Hepatocyte (in vitro differentiated cells): ENCODE results near the gene LTN1. TPM values are rescaled to one million over a fixed set of nuclear protein-coding genes. Genes with fewer than 3 reads are reported as not detected.

Experiments
- DNase-seq: peaks from one replicate; pipeline ENCODE4 v3.0.0-alpha.2; 2016; ENCODE audit warnings: low spot score
- H2AFZ ChIP-seq: fragments of 200-600 bp; sonication (generic); 2 replicates; pipeline ENCODE4 v1.6.0; 2016; ENCODE audit warnings: antibody characterized with exemption, mild to moderate bottlenecking
- H3K27ac ChIP-seq: fragments of 200-600 bp; sonication (generic); 2 replicates; pipeline ENCODE4 v1.5.1; 2016; ENCODE audit warnings: mild to moderate bottlenecking
- H3K27me3 ChIP-seq: fragments of 200-600 bp; sonication (generic); 2 replicates; pipeline ENCODE4 v1.6.1; 2016
- H3K36me3 ChIP-seq: fragments of 200-600 bp; sonication (generic); replicated peaks from 2 replicates; pipeline ENCODE4 v1.5.1; 2016; ENCODE audit warnings: low read depth; ENCODE audit not compliant: insufficient read depth
- H3K4me1 ChIP-seq: fragments of 200-600 bp; sonication (generic); 2 replicates; pipeline ENCODE4 v1.5.1; 2016; ENCODE audit warnings: mild to moderate bottlenecking, moderate library complexity; ENCODE audit not compliant: insufficient read depth
- H3K4me2 ChIP-seq: fragments of 200-600 bp; sonication (generic); 2 replicates; pipeline ENCODE4 v1.6.0; 2016
- H3K4me3 ChIP-seq: fragments of 200-600 bp; sonication (generic); 2 replicates; pipeline ENCODE4 v1.5.1; 2016; ENCODE audit warnings: mild to moderate bottlenecking
- H3K79me2 ChIP-seq: fragments of 200-600 bp; sonication (generic); 2 replicates; pipeline ENCODE4 v1.6.0; 2017; ENCODE audit warnings: mild to moderate bottlenecking
- H3K9me2 ChIP-seq: fragments of 200-600 bp; sonication (generic); replicated peaks from 2 replicates; pipeline ENCODE4 v1.6.0; 2017; ENCODE audit warnings: mild to moderate bottlenecking; ENCODE audit not compliant: insufficient read depth
- H3K9me3 ChIP-seq: fragments of 200-600 bp; sonication (generic); 2 replicates; pipeline ENCODE4 v1.5.1; 2016; ENCODE audit warnings: low read depth, mild to moderate bottlenecking
- H4K20me1 ChIP-seq: fragments of 200-600 bp; sonication (generic); 2 replicates; pipeline ENCODE4 v1.6.0; 2016; ENCODE audit warnings: mild to moderate bottlenecking; ENCODE audit not compliant: insufficient read depth, poor library complexity, severe bottlenecking
- CTCF ChIP-seq: fragments of 200-600 bp; sonication (generic); IDR thresholded peaks from 2 replicates; pipeline ENCODE4 v1.5.1; 2016; ENCODE audit warnings: antibody characterized with exemption, mild to moderate bottlenecking; ENCODE audit not compliant: poor library complexity
- EZH2 ChIP-seq: fragments of 200-600 bp; sonication (generic); IDR thresholded peaks from 2 replicates; pipeline ENCODE4 v1.6.1; 2016; ENCODE audit warnings: antibody characterized with exemption, mild to moderate bottlenecking, borderline replicate concordance
- EZH2phosphoT487 ChIP-seq: fragments of 200-600 bp; sonication (generic); IDR thresholded peaks from one replicate; pipeline ENCODE4 v1.6.1; 2018; ENCODE audit warnings: antibody characterized with exemption, mild to moderate bottlenecking, low read depth, moderate library complexity; ENCODE audit not compliant: unreplicated experiment, severe bottlenecking
- WGBS: methylation state at CpG from one replicate; pipeline ENCODE4 v1.1.6; 2016; ENCODE audit warnings: low lambda C conversion rate; ENCODE audit errors: missing lambda C conversion rate; 5-methylcytosine and 5-hydroxymethylcytosine counted together
- polyA plus RNA-seq: library from polyadenylated mRNA; unstranded; fragments of >200 nt; fragmentation: Nextera tagmentation; extraction: Ambion mirVana; gene quantifications from 2 replicates; pipeline ENCODE4 v1.2.1, GENCODE V29; 2016
- total RNA-seq: library from RNA; depleted of rRNA; stranded (reverse); fragments of >200 nt; gene quantifications from 2 replicates; pipeline ENCODE4 v1.2.3, GENCODE V29; 2014

Gene LTN1
- total and polyA plus RNA-seq, 2 experiments from 2014 or later, result 9.7 to 35.8 TPM

- TF ChIP-seq EZH2 (no peak), CTCF (no peak), EZH2phosphoT487 (no peak)
- Histone ChIP-seq H3K36me3 (no peaks in the 10 kb centered on the region), H2AFZ (no peak overlapping the region), H3K27me3 (no peaks in the 10 kb centered on the region), H3K27ac (no peak overlapping the region), H4K20me1 (no peaks in the 10 kb centered on the region), H3K4me3 (no peak overlapping the region), H3K9me3 (no peaks in the 10 kb centered on the region), H3K4me1 (no peaks in the 10 kb centered on the region), H3K4me2 (no peak overlapping the region), H3K9me2 (no peaks in the 10 kb centered on the region), H3K79me2 (peaks cover 8% of the 10 kb centered on the region)
- 93% methylated on average over 1 of the region's 1 CpG for WGBS
- no peak for DNase-seq
Measured at GRCh38 chr21:28982637-28983036, 10.0 kb downstream of the LTN1 start.

- Histone ChIP-seq H3K9me3 (no peaks in the 10 kb centered on the region), H4K20me1 (no peaks in the 10 kb centered on the region), H2AFZ (no peak overlapping the region), H3K4me3 (no peak overlapping the region), H3K27me3 (no peaks in the 10 kb centered on the region), H3K27ac (no peak overlapping the region), H3K79me2 (no peaks in the 10 kb centered on the region), H3K9me2 (no peaks in the 10 kb centered on the region), H3K36me3 (no peaks in the 10 kb centered on the region), H3K4me2 (no peak overlapping the region), H3K4me1 (no peaks in the 10 kb centered on the region)
- 86% methylated on average over 1 of the region's 1 CpG for WGBS
- TF ChIP-seq EZH2, result no peak
- no peak for TF ChIP-seq CTCF
- no peak for TF ChIP-seq EZH2phosphoT487
- no peak for DNase-seq
Measured at GRCh38 chr21:28979092-28979491, 13.6 kb downstream of the LTN1 start.

GRCh38 chr21:28975397-28975796 lies 17.3 kb downstream of the LTN1 start:
- no peaks in the 10 kb centered on the region for H3K4me1 ChIP-seq
- H3K4me3 ChIP-seq, result no peak overlapping the region
- H3K27me3 ChIP-seq, result no peaks in the 10 kb centered on the region
- peaks cover 3% of the 10 kb centered on the region for H3K79me2 ChIP-seq
- 86% methylated on average over 3 of the region's 3 CpGs for WGBS
- no peaks in the 10 kb centered on the region for H4K20me1 ChIP-seq
- no peak for TF ChIP-seq EZH2
- TF ChIP-seq CTCF, result no peak
- no peak for TF ChIP-seq EZH2phosphoT487
- no peaks in the 10 kb centered on the region for H3K36me3 ChIP-seq
- no peak overlapping the region for H2AFZ ChIP-seq
- no peak overlapping the region for H3K4me2 ChIP-seq
- no peak for DNase-seq
- H3K9me2 ChIP-seq, result no peaks in the 10 kb centered on the region
- H3K9me3 ChIP-seq, result no peaks in the 10 kb centered on the region
- no peak overlapping the region for H3K27ac ChIP-seq
